Activated naive CD4-positive, alpha-beta T cell treated with Interleukin-2 at 50 U/mL for 16 hours (primary cell): ENCODE results near the gene GLRX2.
A peak's percentile ranks its signal among the peaks of the same experiment; 100 is the strongest.
"Not testable (repeated sequence)": the region's sequence is repeated elsewhere in the genome, so short reads cannot be mapped to it uniquely, and the experiment has no call there.

Experiments
- DNase-seq: peaks from one replicate; pipeline ENCODE4 v3.0.0-alpha.2; 2020

Gene GLRX2

GRCh38 chr1:193104907-193105820, at the start of gene GLRX2:
TSS of gene GLRX2 (minus strand) at chr1:193105414. CDS start at chr1:193105382, 32 bp downstream.
- DNase-seq: peak; percentile 68

GRCh38 chr1:193144999-193145398, 39.8 kb upstream of the GLRX2 start:
- no peak for DNase-seq

GRCh38 chr1:193144361-193144938, 39.2 kb upstream of the GLRX2 start:
- no peak for DNase-seq

GRCh38 chr1:193143285-193143684, 38.1 kb upstream of the GLRX2 start:
- DNase-seq: no peak

GRCh38 chr1:193142409-193142808, 37.2 kb upstream of the GLRX2 start:
- DNase-seq: no peak

- DNase-seq: no peak
These were observed 36.6 kb upstream of the GLRX2 start for GRCh38 chr1:193141804-193142203.

GRCh38 chr1:193140254-193140653, 35.0 kb upstream of the GLRX2 start:
- DNase-seq: no peak

GRCh38 chr1:193131266-193131860, 26.1 kb upstream of the GLRX2 start:
- no peak for DNase-seq

GRCh38 chr1:193125369-193125768, 20.2 kb upstream of the GLRX2 start:
- no peak for DNase-seq

GRCh38 chr1:193123751-193124150, 18.5 kb upstream of the GLRX2 start:
- DNase-seq: no peak

- DNase-seq: peak; percentile 100
These were observed 16.7 kb upstream of the GLRX2 start, which contains the start of gene CDC73 for GRCh38 chr1:193121616-193122593. TSS of gene CDC73 (plus strand) at chr1:193122031. CDS start at chr1:193122201, 170 bp downstream.

GRCh38 chr1:193120604-193121166, 15.5 kb upstream of the GLRX2 start:
- no peak for DNase-seq

GRCh38 chr1:193118803-193119730, 13.9 kb upstream of the GLRX2 start:
- DNase-seq: no peak

GRCh38 chr1:193118194-193118593, 13.0 kb upstream of the GLRX2 start:
- no peak for DNase-seq

- DNase-seq: not testable (repeated sequence)
These were observed 12.0 kb upstream of the GLRX2 start for GRCh38 chr1:193117167-193117566.

- no peak for DNase-seq
These were observed 10.5 kb upstream of the GLRX2 start for GRCh38 chr1:193115629-193116227.

GRCh38 chr1:193114485-193115095, 9.4 kb upstream of the GLRX2 start:
- no peak for DNase-seq

- no peak for DNase-seq
These were observed 8.7 kb upstream of the GLRX2 start for GRCh38 chr1:193113992-193114332.

GRCh38 chr1:193113258-193113991, 8.2 kb upstream of the GLRX2 start:
- DNase-seq: no peak
